IPS DF 4.7 (cell line): ENCODE results near the gene DBN1.

Source experiments
- DNase-seq: peaks from one replicate; pipeline ENCODE4 v3.0.0-alpha.2; 2013; ENCODE audit warnings: low spot score; ENCODE audit errors: extremely low read depth

The DBN1 gene

DNA sequence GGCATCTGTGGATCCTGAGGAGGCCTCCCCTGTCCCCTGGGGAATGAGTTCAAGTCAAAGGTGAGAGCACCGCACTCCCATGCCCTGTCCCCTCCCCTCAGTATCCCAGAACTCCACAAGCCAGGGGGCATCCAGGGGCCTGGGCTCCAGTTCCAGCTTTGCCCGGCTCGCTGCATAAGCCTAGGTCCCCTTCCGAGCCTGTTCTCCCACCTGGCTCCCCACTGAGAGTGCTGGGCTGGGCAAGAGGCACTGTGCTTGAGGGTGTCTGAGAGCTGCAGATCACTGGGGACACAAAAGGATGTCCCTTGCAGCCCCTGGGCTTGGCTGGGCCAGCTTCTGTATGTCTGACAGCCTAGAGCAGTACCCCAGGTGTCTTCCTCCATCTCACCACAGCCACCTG lies 31.6 kb upstream of the DBN1 start:
- no peak for DNase-seq

DNA sequence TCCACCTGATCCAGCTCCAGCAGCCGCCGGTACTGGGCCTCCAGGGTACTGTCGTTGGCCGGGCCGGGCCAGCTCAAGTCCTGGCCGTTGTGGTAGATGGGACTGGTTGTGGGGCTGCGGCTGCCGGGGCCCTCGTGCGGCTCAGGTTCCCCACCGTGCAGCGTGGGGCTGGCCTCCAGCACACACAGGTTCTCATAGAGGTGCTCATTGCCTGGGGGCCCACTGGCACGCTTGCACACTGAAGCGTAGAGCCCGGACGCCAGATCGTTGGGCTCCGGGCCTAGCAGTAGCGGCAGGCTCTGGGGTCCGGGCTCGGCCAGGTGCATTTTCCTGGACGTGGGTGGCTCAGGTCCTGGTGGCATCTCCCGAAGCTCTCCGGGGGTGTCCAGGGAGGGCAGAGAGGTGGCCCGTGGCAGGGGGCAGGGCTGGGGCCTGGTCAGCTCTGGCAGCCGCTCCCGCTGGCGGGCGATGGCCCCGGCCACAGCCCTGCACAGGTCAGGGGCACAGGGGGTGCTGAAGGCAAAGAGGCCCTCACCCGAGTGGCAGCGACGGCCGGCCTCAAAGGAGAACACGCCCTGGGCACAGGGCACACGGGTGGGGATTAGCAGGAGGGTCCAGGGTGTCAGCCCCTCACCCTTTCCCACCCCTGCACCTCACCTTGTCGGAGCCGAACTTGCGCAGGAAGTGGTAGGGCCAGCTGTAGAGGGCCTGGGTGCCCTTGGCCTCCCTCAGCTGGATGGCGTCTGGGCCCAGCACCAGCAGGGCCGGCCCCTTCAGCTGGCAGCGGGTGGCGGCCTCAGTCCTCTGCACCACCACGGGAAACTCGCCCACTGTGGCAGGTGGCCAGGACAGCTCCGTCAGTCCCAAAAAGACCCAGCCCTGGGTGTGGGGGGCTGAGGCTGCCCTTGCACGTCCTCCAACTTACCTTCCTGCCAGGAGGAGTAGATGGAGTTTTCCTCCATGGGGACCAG lies 30.9 kb upstream of the DBN1 start:
- no peak for DNase-seq

DNA sequence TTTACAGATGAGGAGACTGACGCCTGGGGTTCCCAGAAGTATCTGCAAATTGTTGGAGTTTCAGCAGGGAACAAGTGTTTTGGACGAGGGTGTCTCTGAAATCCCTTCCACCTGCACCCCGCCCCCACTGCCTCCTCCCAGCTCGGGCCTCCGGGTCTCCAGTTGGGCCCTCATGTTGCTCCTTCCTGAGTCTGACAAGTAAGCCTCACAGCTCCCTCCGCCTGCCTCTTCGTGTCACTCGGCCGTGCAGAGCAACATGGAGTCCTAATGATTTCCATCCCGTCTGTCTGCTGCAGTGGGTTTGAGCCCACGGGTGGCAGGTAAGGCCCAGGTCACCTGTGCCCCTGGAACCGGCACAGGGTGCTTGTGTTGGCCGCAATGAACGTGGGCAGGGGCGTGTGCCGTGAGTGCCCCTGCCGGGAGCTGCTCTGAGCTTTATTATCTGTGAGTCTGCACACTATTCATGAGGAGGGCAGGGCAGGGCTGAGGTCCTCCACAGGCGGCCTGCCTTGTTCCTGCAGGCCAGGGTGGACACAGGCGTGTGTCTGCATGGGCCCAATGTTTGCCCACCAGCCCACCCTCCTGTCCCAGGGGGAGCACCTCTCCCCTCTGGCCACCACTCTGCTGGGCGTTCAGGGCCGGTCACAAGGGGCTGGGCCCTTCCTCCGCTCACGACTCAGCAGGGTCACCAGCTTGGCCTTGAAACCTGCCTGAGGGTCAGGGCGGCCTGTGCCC lies 30.1 kb upstream of the DBN1 start:
- DNase-seq, result no peak

DNA sequence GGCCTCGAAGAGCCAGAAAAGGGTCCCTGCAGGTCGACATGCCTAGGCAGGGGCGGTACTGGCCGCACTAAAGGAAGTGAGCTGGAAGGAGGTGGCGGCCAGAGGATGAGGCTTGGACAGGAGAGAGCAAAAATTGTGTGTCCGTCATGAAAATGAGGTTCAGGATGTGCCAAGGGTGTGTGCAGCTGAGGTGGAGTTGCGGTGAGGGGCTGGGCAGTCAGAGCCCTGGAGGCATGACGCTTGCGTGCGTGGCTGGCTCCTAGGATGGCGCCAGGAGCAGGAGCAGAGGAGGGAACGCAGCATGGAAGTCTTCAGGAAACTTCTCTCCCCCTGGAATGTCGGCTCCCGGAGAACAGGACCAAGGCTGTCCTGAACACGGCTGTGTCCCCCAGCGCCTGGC lies 29.5 kb upstream of the DBN1 start:
- DNase-seq, result no peak

DNA sequence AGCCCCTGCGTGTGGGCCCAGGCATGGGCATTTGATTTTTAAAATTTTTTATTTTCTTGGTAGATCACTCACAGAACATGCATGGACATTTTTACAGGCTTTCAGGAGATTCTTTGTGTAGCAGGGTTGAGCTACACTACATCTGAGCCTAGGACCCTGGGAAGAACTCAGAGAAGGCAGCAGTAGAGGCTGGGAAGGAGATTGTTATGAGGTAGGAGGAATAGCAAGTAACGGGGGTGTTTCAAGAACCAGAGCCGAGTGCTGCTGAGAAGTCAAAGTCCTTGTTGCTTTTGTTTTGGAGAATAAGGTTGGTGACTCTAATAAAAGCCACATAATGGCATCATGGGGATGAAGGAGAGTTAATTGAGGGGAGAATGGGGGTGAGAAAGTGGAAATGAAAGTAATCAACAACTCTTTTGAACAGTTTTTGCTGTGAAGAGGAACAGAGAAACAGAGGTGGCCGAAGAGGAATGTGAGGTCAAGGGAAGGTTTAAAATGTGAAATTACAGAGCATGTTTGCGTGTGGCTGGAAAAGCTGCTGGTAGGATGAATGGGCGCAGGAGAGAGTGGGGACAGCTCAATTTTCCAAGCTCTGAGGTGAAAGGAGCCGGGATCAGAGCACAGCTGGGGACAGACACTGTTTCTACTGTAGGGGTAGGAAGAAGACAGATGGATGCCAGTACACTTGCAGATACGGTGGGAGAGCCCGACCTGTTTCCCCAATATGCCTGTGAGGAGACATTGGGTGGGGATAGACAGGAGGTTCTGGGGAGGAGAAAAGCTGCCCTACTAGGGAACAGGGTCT lies 28.6 kb upstream of the DBN1 start:
- DNase-seq, result no peak

DNA sequence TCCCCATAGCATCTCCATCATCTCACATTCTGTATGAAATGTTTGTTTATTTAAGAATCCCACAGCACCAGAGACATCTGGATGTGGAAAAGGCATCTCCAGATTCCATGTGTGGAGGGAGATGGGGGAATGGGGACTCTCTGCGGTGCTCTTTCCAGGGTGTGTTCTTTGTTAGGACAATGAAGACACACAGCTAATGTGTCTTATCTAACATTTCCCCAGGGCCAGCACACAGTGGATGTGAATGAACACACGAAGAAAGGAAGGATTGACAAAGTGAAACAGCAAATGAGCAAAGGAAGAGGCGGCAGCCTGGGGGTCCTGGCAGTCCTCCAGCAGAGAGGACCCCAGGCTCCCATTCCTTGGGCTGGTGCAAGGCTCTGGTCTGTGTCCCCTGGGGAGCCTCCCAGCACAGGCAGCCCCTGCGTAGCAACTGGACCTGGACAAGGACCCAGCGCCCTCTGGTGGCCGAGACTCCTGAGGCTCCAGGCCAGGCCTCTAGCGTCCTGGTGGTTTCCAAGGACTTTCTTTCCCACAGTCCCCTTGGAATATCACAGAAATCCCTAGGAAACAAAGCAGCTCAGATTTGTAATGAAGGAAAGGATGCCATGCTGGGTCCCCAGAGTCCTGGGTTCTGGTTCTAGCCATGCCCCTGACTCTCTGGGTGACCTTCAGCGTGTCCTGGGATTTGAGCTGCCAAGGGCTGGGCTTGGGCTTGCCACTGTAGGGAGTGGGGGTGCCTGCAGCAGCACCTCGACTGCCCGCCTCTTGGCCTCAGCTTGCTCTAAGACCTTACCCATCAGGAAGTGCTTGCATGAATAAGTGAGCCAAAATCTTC lies 27.5 kb upstream of the DBN1 start:
- DNase-seq, result no peak

DNA sequence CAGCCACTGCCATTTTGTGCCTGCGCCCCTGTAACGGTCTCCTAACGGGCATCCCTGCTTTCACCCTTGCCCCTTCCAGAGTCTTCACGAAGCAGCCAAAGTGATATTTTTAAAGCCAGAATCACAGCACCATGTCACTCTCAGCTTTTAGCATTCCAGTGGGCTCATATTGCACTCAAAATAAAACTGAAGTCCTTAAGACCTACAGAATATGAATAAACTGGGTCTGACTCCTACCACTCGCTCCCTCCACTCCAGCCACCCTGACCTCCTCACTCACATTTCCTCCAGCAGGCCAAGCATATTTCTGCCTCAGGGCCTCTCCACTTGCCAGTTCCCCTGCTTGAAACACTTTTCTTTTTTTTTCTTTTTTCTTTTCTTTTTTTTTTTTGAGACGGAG lies 26.4 kb upstream of the DBN1 start:
- DNase-seq, result no peak

DNA sequence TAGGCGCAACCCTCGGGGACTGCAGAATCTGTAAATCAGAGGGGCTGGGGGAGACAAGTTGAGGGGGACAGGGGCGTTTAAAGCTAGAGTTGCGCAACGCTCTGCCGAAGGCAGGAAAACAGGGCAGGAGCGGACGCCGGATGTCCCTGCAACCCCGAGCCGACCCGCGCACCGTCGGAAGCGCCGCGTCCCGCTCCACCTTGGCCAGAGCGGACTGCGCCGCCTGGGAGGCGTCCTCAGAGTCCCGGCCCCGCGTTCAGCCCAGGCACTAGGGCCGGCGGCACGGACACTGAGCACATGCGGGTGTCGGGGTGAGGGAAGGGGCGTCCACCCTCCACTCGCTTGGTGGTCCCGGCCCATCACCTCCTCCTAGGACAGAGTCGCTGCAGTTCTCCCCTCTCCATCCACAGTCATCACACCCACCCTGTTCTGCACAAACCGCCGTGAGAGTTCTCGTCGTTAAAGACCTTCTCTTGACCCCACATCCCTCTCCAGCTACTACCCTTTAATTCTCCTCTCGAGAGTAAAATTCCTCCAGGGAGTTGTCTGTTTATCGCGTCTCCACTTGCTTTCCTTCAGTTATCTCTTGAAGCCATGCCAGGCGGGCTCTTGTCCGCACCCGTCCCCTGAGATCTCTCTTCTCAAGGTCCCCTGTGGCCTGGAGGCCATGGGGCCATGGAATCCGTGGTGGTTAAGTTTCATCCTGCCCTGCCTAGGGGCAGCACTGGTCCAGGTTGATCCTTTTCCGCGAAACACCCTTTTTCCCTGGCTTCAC lies 24.8 kb upstream of the DBN1 start:
- no peak for DNase-seq

DNA sequence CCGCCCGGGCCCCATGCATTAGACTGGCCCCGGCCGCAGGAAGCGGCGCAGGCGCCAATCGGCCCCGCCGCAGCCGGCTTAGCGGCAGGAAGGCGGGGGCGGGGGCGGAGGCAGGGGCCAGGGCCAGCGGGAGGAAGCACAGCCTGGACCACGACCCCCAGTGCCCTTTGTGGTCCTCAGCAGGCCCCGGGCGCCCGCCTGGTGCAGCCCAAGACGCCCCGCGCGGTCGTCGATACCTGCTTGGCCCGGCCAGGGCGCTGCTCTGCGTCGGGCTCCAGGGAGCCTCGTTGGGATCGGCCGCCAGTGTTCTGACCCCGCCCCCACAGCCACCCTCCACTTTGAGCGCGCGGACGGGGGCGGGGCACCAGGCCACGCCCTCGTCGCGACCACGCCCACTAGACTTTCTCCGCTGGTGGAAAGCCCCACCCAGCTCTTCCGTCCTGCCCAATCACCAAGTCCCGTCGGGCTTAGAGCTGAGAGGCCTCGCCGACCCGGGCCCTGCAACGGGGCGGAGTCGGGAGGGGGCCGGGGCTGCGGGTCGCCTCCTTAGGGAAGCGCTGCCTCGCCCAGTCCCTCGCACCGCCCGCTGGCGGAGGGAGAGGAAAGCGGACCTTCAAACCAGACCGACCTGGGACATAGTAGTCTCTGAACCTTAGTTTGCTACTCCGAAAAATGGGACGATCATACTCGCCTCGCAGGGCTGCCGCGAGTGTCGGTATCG lies 24.0 kb upstream of the DBN1 start, which contains the start of gene PDLIM7:
Gene PDLIM7, minus strand, starts transcription at position 313 of the 721 bp plus-strand sequence. CDS start 1,092 bp downstream, outside the sequence.
- no peak for DNase-seq

DNA sequence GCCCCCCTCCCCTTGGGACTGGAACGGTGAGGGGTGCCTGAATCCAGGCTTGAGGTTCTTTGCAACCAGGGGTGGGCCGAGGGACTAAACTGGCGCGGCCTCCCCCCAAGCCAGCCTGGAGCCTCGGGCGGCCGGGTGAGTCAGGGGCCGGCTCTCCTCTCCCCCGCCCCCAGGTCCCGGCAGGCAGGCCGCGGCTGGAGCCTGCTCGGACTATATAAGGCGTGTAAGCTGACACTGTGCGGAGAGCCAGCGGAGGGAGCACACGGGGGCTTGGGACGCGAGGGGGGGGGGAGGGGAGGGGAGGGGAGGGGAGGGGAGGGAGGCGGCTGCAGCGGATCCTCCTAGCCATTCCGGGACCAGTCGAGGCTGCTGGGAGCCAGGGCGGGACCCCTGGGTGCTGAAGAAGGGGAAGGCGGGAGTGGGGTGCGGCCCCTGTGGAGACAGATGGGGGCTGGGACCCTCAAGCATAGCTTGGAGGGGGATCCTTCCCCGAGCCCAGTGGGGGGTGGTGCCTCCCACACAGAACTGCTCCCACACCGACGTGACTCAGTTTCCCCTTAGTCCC lies 23.4 kb upstream of the DBN1 start:
- DNase-seq, result no peak

DNA sequence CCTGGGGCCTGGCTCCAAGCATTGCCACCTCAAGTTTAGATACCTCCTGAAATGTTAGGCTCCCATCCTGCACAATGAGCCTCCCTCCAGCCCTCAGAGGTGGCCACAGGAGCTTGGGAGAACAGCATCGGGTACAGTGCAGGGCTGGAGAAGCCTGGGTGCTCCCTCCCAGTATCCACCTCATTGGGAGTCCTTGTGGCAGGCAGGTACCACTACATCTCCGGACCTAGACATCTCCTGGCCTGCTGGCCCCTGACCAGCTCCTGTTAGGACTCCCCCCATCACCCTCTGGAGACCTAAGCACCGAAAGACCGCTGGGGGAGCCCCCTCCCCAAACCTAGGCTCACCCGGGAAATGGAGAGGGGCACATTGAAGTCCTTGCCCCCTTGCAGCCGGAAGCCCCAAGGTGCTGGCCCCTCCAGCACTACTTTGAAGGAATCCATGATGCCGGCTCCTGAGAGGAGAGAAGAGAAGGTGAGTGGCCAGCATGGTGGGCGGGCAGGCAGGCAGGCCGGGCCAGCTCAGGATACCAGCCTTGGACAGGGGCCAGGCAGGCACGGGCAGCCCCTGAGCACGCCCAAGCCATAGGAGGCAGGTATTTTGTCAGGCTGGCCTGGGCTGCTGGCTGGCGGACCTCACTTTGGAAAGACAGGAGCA lies 22.8 kb upstream of the DBN1 start:
- DNase-seq, result no peak

DNA sequence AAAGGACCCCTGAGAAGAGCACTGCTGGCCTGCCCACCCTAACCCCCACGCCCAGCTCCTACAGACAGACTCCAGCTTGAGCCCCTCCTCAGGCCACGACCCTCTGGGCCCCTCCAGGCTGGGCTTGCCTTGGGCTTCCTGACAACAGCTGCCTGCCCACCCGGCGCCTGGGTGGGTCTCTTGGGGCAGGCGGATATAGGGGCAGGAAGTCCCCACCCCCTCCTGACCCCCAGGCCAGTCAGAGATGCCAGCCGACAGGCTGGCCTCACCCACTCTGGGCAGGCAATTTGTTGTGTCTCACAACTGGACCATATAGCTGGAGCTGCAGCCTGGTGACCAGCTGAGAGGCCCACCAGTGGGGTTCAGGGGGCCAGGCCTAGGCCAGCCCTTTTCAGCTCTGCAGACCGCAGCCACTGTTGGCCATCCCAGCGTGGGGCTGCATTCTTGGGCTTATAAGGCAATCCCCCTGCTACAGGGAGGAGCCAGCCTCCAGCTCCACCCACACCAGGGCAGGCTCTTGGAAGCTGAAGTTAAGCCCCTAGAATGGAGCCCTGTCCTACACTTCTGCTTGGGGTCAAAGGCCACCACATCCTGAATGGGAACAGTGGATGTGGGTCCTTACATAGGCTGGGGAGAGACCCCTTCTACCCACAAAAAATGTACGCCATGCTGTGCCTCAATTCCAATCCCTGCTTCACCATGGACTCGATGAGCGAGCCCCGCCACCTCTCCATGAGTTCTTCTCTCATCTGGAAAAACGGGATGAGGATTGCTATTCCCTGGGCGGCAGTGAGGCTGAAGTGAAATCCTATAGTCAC lies 22.0 kb upstream of the DBN1 start:
- DNase-seq, result no peak

DNA sequence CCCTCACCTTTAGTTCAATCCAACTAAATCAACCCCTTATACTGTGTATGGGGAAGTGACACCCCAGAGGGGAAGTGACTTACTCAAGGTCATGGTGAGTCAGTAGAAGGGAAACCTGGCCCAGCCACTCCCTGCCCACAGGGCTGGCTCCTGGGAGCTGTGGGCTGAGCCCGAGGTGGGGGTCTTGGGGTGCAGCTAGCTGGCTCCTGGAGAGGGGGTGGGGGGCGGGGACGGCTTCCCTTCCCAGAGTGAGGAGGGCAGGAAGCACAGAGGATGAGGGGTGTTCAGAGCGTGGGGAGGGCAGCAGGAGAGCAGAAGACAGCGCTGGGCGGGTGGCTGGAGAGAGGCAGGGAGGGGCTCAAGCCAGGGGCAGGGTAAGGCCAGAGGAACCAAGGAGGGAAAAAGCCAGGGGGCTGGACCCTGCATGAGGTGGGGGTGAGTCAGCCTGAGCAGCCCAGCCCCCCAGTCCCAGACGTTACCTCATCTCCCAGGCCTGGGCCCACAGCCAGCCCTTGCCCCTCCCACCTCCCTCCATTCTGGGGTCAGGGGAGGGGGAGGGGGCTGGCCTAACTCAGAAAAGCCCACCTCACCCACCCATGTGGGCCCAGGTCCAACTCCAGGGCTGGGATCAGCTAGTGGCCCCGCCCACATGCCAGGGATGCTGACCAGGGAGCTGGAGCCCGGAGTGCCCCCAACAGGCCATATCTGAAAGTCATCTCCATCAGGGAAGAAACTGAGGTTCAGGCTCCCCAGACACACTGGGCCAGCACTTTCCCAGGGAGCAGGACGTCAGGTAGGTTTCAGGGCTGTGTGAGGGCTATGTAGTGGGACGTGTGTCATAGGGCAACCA lies 21.1 kb upstream of the DBN1 start:
- no peak for DNase-seq

DNA sequence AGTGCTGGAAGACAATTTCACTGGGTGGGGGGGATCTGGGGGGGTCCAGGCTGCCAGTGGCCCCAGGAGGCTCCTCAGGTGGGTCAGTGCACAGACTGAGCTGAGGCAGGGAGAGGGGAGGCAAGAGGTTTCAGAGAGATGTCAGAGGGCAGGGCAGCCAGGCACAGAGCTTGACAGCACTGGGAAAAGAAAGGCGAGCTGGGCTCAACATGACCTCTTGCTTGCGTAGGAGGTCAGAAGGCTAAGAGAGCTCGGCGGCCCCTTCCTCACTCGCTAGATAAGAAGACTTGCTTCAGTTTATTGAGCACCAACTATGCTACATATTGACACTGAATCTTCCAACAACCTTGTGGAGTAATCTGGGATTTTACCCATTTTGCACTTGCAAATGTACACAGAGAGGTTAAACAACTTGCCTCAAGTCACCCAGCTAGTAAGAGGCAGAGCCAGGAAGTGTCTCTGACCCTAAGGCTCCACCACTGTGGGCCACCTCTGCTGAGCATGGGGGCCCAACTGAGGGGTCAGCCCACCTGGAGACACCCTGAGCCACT lies 20.4 kb upstream of the DBN1 start:
- no peak for DNase-seq

DNA sequence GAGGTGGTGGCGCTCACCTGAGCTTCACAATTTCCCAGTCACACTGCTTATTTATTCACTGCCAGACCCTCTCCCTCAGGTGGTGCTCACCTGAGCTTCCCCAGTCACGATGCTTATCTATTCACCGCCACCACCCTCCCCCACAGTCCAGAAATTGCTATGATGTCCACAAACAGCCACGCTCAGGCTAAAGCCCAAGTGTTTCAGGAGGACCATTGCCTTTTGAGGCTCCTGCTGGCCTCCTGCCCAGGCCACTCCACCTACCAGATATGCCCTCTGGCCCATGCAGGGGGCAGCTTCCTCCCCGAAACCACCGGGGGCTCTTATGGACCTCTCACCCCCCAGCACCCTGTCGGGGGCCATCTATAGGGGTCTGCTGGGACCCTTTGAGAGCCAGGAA lies 19.4 kb upstream of the DBN1 start:
- no peak for DNase-seq

DNA sequence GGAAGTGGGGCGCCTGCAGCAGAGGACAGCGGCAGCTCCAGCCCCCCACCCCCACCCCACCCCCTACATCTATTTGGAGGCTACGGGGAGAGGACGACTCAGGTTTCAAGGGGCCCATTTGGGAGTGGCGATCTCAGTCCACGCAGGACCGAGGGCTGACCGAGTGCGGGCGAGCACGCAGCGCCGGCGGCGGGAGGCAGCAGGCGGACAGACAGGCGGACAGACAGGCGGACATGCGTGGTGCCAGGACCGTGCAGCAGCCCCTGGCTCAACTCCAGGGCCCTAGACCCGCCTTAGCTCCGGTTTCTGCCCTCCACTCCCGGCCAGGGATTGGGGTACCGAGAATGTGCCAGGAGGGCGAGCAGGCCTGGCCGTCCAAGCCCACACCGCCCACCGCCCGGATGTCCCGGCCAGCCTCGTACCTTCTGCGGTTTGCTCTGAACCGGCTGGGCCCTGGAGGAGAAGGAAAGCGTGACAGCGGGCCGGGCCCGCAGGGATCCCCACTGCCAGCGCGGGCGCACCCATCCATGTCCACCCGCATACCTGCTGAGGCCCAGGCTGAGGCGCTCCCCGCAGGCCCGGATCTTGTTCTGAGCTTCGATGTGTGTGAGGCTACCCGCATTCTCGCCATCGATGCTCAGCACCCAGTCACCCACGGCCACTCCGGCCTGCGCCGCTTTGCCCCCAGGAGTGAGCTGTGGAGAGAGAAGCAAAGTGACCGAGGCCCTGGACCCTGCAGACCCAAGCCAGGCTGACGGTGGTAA lies 18.7 kb upstream of the DBN1 start:
- no peak for DNase-seq
